ENCODE results near the gene CACTIN.

Gene CACTIN

GRCh38 chr19:3644351-3645066 lies 17.9 kb upstream of the CACTIN start:
- Histone ChIP-seq H3K36me3 (ENCODE audit: insufficient read depth, low read length) (no peaks in the 10 kb centered on the region), H2AFZ (ENCODE audit: low read length) (no peak overlapping the region)

GRCh38 chr19:3643674-3644313 lies 17.2 kb upstream of the CACTIN start:
- Histone ChIP-seq H3K79me2 (ENCODE audit: insufficient read depth, low read length) (no peaks in the 10 kb centered on the region), H3K9me3 (ENCODE audit: low read length) (no peaks in the 10 kb centered on the region), H2AFZ (ENCODE audit: low read length) (no peak overlapping the region)

More at GRCh38 chr19:3644351-3645066, 17.9 kb upstream of the CACTIN start:
- Histone ChIP-seq H3K27ac (ENCODE audit: low read depth, low read length, poor library complexity, severe bottlenecking) (no peak overlapping the region), H4K20me1 (ENCODE audit: insufficient read depth, low read length) (no peaks in the 10 kb centered on the region), H3K4me1 (ENCODE audit: insufficient read depth, low read length, severe bottlenecking) (no peaks in the 10 kb centered on the region), H3K4me3 (ENCODE audit: low read depth, low read length, poor library complexity, severe bottlenecking) (no peak overlapping the region), H3K9me2 (ENCODE audit: low read depth, low read length) (no peaks in the 10 kb centered on the region), H3K27me3 (ENCODE audit: insufficient read depth, low read length) (no peaks in the 10 kb centered on the region), H3K9ac (ENCODE audit: low read length) (no peak overlapping the region), H3F3A (ENCODE audit: insufficient read depth, low read length) (no peaks in the 10 kb centered on the region), H3K79me2 (ENCODE audit: insufficient read depth, low read length) (no peaks in the 10 kb centered on the region), H3K9me3 (ENCODE audit: low read length) (no peaks in the 10 kb centered on the region), H3K4me2 (ENCODE audit: low read length) (no peak overlapping the region)
- no peak for TF ChIP-seq CTCF (IDR thresholded peaks at IDR 0.05; ENCODE audit: low read length)
- no peak for TF ChIP-seq EZH2 (IDR thresholded peaks at IDR 0.05; ENCODE audit: borderline replicate concordance, low read length)

GRCh38 chr19:3642987-3643673 lies 16.5 kb upstream of the CACTIN start:
- H3K4me2 ChIP-seq (ENCODE audit: low read length) = no peak overlapping the region
- no peak overlapping the region for H3K27ac ChIP-seq (ENCODE audit: low read depth, low read length, poor library complexity, severe bottlenecking)
- no peaks in the 10 kb centered on the region for H3F3A ChIP-seq (ENCODE audit: insufficient read depth, low read length)
- no peaks in the 10 kb centered on the region for H3K9me3 ChIP-seq (ENCODE audit: low read length)
- H3K4me1 ChIP-seq (ENCODE audit: insufficient read depth, low read length, severe bottlenecking) = no peaks in the 10 kb centered on the region
- no peak overlapping the region for H3K4me3 ChIP-seq (ENCODE audit: low read depth, low read length, poor library complexity, severe bottlenecking)
- H3K9ac ChIP-seq (ENCODE audit: low read length) = no peak overlapping the region
- H2AFZ ChIP-seq (ENCODE audit: low read length) = no peak overlapping the region
- no peaks in the 10 kb centered on the region for H3K27me3 ChIP-seq (ENCODE audit: insufficient read depth, low read length)
- no peaks in the 10 kb centered on the region for H3K79me2 ChIP-seq (ENCODE audit: insufficient read depth, low read length)
- no peak for TF ChIP-seq CTCF (IDR thresholded peaks at IDR 0.05; ENCODE audit: low read length)
- no peak for TF ChIP-seq EZH2 (IDR thresholded peaks at IDR 0.05; ENCODE audit: borderline replicate concordance, low read length)
- H3K9me2 ChIP-seq (ENCODE audit: low read depth, low read length) = no peaks in the 10 kb centered on the region
- no peaks in the 10 kb centered on the region for H3K36me3 ChIP-seq (ENCODE audit: insufficient read depth, low read length)
- H4K20me1 ChIP-seq (ENCODE audit: insufficient read depth, low read length) = no peaks in the 10 kb centered on the region

More at GRCh38 chr19:3643674-3644313, 17.2 kb upstream of the CACTIN start:
- Histone ChIP-seq H3K9ac (ENCODE audit: low read length) (no peak overlapping the region), H3K4me1 (ENCODE audit: insufficient read depth, low read length, severe bottlenecking) (no peaks in the 10 kb centered on the region), H3K9me2 (ENCODE audit: low read depth, low read length) (no peaks in the 10 kb centered on the region), H3K27me3 (ENCODE audit: insufficient read depth, low read length) (no peaks in the 10 kb centered on the region), H3K36me3 (ENCODE audit: insufficient read depth, low read length) (no peaks in the 10 kb centered on the region), H3K4me2 (ENCODE audit: low read length) (no peak overlapping the region), H3K4me3 (ENCODE audit: low read depth, low read length, poor library complexity, severe bottlenecking) (no peak overlapping the region), H3F3A (ENCODE audit: insufficient read depth, low read length) (no peaks in the 10 kb centered on the region), H3K27ac (ENCODE audit: low read depth, low read length, poor library complexity, severe bottlenecking) (no peak overlapping the region), H4K20me1 (ENCODE audit: insufficient read depth, low read length) (no peaks in the 10 kb centered on the region)
- no peak for TF ChIP-seq EZH2 (IDR thresholded peaks at IDR 0.05; ENCODE audit: borderline replicate concordance, low read length)
- TF ChIP-seq CTCF (IDR thresholded peaks at IDR 0.05; ENCODE audit: low read length) = no peak

Data from OCI-LY1 (cell line).